SU-DHL-6 (cell line): ENCODE measurements around the gene TMEM40.

ENCODE experiments used
- CTCF ChIP-seq: fragments of 200-600 bp; sonication (generic); IDR thresholded peaks from one replicate; pipeline ENCODE4 v1.5.1; 2017; ENCODE audit warnings: antibody characterized with exemption, mild to moderate bottlenecking, low read length, moderate library complexity; ENCODE audit not compliant: insufficient read depth, poor library complexity, severe bottlenecking
- EZH2phosphoT487 ChIP-seq: fragments of 200-600 bp; sonication (generic), shearing (Covaris generic); conservative IDR thresholded peaks from 2 replicates; pipeline ENCODE4 v1.6.1; 2018; ENCODE audit warnings: mild to moderate bottlenecking, antibody characterized with exemption, low read length, moderate library complexity, mixed read lengths

GRCh38 chr3:12751571-12751970, 7.5 kb downstream of the TMEM40 start:
- TF ChIP-seq CTCF: no peak
- no peak for TF ChIP-seq EZH2phosphoT487
